HG03045 (cell line): Measurements from ENCODE around the gene WBP4.
"Not testable (repeated sequence)": the region's sequence is repeated elsewhere in the genome, so short reads cannot be mapped to it uniquely, and the experiment has no call there.

ENCODE experiments used
- ATAC-seq: cut with Tn5 transposase; IDR thresholded peaks from one replicate; pipeline ENCODE4 v1.9.1; 2021; ENCODE audit warnings: mild to moderate bottlenecking, moderate library complexity; ENCODE audit not compliant: unreplicated experiment

Gene WBP4

DNA sequence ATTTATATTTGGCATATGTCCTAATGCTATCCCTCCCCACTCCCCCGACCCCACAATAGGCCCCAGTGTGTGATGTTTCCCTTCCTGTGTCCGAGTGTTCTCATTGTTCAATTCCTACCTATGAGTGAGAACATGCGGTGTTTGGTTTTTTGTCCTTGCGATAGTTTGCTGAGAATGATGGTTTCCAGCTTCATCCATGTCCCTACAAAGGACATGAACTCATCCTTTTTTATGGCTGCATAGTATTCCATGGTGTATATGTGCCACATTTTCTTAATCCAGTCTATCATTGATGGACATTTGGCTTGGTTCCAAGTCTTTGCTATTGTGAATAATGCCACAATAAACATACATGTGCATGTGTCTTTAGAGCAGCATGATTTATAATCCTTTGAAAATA lies 18.9 kb upstream of the WBP4 start:
- ATAC-seq: not testable (repeated sequence)

DNA sequence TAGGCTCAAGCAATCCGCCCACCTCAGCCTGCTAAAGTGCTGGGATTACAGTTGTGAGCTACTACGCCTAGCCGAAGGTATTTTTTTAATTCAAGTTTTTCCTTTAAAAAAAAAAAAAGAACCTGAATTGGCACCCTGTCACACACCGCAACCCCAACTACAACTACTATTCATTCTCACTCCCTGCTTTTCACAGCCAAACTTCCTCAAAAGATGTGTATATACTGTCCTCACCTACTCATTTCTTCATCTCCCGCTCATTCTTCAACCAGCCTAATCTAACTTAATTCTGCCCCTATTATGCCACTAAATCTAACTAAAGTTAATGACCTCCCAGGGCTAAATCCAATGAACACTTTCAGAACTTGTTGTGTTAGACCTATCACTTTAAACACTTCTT lies 12.7 kb upstream of the WBP4 start:
- ATAC-seq: no peak

DNA sequence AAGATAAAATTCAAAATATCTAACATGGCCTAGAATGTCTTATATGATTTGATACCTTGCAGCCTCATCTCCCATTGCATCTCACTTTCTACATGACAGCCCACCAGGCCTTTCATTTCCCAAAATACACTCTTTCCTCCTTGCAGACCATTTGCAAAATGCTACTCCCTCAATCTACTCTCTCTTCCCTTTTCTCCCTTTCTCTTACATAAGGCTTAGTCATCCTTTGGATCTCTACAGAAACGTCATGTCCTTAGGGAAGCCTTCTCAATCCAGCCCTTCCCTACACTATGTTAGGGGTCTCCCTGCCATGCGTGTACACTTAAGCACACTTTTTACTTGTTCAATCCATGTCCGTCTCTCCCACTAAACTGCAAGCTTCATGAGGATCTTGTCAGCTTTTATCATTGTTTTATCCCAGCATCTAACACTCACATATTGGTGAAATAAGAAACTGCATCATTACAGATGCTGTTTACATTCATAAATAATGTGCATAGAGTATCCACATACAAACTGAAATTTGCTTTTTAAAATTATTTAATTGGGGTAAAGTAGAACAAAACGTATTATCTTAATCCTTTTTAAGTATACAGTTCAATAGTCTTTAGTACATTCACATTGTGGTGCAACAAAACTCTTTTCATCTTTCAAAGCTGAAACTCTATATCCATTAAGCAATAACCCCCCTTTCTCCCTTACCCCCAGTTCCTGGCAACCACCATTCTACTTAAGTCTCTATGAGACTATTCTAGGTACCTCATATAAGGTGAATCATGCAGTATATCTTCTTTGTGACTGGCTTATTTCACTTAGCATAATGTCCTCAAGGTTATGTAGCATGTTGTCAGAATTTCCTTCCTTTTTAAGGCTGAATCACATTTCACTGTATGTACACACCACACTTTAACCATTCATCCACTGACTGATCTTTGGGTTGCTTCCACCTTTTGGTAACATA lies 11.5 kb upstream of the WBP4 start:
- no peak for ATAC-seq

DNA sequence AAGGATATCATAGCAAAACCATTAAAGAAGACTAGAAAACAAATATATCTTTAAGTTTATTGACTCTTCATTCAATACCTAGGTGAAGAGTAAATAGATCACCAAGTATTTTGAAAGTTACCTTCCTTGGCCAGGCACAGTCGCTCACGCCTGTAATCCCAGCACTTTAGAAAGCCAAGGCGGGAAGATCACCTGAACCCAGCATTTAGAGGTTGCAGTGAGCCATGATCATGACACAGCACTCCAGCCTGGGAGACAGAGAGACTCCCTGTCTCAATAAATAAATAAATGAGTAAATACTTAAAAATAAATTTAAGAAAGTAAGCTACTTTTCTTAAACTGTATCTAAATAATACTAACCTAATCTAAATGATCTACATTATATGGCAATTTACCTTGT lies 8.9 kb upstream of the WBP4 start:
- no peak for ATAC-seq

DNA sequence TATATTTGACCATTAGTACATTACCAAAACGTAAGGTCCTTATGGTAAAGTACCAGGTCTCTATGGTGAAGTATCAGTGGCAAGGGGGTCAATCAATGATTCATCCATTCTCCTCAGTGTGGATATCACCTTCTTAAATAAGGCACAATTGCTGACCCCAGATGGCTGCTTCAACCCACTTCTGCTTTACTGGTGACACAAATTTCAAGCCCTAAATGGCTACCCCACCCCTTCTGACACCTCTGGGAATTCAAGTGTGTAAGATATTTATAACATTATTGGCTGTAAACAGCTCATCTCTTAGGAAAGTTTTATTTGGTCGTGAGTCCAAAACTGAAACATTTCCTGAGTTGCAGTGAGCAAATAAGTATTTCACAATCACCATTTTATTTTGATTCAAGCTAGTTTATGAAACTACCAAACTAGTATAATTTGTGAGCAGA lies 7.9 kb upstream of the WBP4 start:
- ATAC-seq: no peak

DNA sequence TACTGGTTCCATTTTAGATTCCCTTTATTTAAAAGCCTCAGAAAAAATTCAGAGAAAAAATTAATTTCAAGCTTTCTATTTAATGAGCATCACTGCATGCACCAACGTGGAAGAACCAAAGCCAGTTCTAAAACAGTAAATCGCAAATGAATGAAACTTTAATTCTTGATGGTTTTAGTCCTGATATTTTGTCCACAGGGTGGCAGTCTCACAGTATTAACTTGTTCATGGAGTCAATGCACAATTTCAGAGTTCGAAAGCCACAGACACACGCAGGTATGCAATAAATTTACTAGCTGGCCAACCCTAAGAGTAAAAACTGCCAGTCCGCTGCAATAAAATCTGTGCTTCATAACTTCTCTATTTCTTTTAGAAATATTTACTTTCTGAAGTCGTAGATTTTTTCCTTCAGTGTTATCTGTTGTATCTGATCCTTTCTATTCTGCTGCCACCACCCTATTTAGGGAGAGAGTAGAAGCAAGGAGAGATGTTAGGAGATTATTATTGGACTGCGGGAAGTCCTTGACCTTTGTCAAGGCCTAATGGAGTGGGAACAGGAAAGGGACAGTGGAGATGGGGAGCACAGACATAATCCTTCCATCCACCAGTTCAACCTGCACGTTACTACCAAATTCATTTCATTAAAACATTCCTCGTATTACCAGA lies 7.0 kb upstream of the WBP4 start:
- no peak for ATAC-seq

DNA sequence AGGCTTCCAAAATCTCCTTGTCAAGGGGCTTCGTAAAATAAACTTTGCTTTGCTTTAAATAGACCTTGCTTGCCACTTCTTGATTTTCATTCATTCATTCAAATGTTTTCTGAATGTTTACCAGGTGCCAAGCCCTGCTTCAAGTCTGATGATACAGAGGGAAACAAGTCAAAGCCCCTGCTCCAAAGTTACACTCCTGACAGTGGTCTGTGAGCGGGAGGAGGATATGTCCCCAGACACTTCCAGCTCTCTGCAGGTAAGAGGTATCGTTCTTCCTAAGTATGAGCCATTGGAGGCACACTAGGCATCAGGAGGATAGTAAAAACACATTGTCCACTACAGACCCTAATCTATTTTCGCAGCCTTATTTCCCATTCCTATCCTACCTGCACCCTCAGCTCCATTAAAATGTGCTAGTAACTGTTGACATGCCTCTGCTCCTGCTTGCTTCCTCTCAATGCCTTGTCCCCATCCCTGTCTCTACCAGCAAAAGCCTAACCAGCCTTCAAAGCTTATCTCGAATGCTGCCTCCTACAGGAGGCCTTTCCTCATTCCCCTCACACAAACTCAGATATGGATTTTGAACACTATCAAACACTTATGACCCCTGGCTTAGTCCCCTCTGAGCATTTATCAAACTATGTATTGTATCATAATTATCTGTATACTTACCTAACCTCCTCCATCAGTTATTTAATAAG lies 6.2 kb upstream of the WBP4 start:
- ATAC-seq: no peak

DNA sequence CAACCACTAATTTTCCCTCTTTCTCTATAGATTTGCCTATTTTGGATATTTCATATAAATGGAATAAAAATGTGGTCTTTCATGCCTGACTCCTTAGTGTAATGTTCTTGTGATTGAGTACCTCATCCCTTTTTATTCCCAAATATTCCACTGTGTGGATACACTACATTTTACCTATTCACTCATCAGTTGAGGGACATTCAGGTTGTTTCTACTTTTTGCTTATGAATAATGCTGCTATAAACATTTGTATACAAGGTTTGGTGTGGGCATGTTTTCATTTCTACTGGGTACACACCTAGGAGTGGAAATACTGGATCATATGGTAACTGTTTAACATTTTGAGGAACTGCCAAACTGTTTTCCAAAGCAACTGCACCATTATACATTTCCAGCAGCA lies 5.1 kb upstream of the WBP4 start:
- ATAC-seq: no peak

DNA sequence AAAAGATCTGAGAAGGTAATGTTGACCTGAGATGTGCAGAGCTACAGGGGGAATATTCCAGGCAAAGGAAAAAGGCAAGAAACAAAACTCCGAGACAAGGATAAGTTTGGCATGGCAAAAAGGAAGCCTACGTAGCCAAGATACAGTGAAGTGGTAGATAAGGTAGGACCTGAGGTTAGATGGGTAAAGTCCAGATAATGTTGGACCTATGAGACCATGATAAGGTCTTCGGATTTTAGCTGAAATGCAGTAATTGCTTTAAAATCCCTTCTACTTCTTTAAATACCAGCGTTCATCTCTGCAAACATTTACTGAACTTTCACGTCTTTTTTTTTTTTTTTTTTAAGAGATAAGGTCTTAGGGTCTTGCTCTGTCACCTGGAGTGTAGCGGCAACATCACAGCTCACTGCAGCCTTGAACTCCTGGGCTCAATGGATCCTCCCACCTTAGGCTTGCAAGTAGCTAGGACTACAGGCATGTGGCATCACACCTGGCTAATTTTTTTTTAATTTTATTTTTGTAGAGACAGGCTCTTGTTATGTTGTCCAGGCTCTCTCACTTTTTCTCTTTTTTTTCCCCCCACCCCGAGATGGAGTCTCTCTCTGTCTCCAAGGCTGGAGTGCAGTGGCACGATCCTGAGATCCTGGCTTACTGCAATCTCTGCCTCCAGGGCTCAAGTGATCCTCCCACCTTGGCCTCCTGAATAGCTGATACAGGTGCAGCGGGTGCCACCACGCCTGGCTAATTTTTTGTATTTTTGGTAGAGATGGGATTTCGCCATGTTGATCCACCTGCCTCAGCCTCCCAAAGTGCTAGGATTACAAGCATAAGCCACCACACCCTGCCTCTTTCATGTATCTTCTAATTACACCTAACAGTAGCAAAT lies 4.2 kb upstream of the WBP4 start:
- no peak for ATAC-seq

DNA sequence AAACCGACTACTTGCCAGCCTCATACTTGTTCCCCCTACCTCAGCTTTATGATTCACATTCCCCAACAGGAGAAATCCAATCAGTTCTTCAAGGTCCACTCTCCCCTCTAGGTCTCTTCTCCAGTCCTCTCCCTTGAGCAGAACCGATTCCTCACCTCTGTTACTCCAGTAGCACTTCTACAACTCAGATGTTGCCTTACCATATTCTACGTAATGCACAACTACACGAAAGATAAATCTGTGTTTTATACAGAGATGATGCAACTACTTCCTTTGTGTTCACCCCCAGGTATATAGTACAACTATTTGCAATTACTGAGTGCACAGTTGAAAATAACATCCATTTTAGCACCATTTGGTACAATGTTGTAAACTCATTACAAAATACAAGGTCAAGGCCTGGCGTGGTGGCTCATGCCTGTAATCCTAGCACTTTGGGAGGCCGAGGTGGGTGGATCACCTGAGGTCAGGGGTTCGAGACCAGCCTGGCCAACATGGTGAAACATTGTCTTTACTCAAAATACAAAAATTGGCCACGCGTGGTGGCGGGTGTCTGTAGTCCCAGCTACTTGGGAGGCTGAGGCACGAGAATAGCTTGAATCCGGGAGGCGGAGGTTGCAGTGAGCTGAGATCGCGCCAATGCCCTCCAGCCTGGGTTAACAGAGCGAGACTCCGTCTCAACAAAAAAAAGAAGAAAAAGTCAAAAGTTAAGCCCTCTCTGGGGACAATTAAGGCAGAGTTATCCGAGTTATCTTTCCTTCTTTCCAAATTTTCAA lies 2.8 kb upstream of the WBP4 start:
- no peak for ATAC-seq

DNA sequence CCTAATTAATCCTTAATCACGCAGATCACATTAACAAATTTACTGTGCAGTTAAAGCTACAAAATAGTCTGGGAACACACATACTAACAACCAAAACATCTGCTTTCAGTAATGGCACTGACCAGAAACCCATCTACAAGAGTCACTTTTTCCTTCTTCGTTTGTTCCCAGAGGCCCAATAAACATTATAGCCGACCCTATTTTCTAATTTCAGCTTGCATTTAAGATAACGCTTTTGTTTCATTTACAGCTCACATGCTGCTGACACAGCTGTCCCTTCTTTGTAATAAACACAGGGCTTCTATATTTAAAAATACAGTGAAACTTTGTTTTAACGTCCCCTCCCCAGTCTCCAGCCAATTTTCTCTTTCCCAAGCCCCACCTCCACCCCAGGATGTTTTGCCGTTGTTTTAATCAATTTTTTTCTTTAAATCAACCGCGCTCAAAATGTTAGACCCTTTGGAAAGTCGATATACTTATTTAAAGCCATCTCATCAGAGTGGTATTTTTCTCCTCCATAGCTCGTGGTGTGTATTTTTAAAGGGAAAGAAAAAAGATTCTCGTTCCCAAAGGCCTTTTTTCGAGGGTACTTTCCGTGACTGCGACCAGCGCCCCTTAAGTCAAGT lies 1.7 kb upstream of the WBP4 start:
- ATAC-seq: no peak

DNA sequence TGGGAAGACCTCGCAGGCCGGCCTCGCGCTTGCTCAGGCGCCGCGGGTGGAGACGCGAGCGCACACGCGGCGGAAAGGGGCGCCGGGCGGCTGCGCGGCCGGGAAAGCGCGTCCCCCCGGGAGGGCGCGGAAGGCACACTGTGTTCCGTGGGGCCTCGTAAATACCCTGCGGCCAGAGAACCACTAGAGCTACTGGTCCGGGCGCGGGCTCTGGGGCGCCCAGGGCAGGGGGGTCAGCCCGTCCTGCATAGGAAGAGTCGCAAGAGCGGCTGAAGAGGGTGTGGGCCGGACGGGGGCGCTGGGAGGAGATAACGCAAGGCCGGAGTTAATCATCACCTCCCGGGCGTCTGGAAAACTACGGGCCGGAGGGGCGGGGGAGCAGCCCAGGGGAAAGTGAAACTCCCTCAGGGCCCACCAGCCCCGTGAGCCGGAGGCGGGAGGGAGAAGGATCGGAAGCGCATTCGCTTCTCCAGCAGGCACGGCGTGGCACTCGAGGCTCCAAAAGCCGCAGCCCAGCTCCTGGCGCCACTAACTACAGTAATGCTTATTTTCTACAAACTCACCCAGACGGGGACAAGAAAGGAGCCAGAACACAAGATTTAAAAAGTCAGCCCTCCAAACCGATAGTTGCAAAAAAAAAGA lies 1.1 kb upstream of the WBP4 start:
- peak; percentile 41 for ATAC-seq

DNA sequence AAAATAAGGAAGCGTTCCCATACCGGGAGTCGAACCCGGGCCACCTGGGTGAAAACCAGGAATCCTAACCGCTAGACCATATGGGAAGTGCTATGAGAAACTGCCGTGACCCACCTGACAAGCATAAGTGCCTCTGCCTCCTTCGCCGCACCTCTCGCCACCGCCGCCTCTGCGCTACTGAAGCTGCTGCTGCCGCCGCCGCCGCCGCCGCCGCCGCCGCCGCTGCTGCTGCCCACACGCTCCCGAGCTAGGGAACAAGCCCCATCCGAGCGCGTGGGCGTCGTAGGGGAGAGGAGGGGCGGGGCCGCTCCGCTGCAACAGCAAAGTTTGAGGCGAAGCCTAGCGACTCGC lies 610 bp upstream of the WBP4 start:
- ATAC-seq: peak; percentile 34

DNA sequence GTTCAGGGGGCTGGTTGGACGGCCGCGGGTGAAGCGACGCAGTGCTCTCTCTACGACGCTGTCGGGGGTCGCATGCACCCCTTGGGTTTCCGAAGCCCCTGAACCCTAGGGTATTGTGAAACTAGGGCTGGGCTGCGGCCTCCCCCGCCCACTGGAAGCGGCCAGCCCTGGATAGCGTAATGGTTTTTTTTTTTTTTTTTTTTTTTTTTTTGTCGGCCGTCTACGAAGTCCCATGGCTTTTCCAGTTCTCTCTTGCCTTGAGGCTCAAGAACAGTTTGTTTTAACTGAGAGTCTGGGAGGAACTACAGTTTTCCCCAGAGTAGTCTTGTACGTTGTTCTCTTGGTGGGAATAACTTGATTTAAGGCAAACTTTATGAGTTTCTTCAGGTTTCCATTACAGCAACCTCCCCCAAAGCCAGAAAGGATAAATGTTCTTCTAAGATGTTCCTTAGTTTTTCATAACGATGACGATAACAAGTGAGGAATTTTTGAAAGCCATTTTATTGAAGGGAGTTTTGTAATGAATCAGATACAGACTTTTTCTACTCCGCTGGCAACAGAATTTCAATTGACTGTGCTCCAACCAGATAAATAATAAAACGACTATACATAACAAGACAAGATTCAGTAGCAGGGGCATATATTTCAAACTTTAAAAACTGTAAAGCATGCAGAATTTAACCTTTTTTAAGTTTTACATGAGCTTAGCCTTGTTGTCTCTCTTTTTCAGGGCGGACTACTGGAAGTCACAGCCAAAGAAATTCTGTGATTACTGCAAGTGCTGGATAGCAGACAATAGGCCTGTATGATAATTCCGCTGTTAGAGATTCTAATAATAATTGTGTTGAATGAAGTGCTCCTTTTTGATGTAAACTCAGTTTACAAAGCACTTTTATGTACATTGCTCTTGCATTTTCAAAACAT lies 867 bp downstream of the WBP4 start:
- peak; percentile 30 for ATAC-seq

DNA sequence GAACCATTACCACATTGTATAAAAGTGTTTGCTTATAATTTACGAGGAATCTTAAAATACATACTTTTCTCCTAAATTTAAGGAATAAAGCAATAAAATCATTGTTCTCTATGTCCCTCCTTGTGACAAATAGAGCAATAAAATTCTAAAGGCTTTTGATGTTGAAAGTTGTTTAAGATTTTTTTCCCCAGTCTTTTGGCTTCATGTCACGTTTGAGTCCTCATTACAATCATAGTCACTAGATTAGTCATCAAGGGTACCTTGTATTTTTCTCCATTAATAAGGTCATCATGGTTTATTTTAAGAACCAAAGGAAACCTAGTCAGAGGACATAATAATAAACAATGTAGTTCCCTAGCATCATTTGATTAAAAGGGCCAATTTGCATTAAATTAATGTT lies 3.2 kb downstream of the WBP4 start:
- ATAC-seq: no peak

DNA sequence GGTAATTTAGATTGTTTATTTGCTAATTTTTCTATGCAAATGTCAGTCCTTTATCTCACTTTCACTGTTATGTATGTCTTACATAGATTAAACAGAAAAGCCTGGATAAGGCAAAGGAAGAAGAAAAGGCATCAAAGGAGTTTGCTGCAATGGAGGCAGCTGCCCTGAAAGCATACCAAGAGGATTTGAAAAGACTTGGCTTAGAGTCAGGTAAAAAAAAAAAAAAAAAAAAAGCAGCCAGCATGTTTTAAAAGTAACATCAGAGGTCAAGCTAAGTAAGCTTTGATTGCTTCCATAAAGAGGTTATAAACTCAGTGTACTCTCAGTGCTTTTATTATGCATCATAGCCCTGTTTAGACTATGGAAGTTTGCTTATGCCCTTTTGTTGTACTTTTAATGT lies 3.8 kb downstream of the WBP4 start:
- no peak for ATAC-seq

DNA sequence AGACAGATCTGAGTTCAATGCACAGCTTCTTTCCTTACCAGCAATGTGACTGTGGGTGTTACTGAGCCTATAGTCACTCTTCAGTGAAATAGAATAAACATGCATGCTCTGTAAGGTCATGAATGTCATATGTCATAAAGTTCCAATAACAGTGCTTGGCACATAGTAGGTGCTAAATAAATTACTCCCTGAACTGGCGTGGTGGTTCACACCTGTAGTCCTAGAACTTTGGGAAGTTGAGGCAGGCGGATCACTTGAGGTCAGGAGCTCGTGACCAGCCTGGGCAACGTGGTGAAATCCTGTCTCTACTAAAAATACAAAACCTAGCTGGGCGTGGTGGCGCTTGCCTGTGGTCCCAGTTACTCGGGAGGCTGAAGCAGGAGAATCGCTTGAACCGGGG lies 13.2 kb downstream of the WBP4 start:
- no peak for ATAC-seq

DNA sequence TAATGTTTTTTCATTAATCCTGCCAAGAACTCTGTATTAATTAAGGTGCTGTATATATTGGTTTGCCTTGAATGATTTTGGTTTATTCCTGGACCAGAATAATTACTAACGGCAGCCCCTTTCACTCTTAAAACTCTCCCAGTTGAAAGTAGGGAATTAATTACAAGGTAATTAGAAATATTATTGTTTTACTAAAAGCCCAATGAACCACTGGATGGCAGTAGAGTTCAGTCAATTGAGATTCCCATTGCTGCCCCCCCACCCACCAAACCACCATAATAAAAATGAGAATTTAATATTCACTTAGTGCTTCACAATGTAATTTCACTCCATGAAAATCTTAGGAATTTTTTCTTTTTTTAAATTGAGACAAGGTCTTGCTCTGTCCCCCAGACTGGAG lies 13.7 kb downstream of the WBP4 start:
- no peak for ATAC-seq
